DMS53 treated with DMSO at 0.1 percent for 48 hours (cell line): ENCODE data around the gene UTP25.

Experiments used
- DNase-seq: peaks from one replicate; lab custom pipeline; 2025; ENCODE audit not compliant: unreplicated experiment; lab: John Stamatoyannopoulos, UW

The UTP25 gene

DNA sequence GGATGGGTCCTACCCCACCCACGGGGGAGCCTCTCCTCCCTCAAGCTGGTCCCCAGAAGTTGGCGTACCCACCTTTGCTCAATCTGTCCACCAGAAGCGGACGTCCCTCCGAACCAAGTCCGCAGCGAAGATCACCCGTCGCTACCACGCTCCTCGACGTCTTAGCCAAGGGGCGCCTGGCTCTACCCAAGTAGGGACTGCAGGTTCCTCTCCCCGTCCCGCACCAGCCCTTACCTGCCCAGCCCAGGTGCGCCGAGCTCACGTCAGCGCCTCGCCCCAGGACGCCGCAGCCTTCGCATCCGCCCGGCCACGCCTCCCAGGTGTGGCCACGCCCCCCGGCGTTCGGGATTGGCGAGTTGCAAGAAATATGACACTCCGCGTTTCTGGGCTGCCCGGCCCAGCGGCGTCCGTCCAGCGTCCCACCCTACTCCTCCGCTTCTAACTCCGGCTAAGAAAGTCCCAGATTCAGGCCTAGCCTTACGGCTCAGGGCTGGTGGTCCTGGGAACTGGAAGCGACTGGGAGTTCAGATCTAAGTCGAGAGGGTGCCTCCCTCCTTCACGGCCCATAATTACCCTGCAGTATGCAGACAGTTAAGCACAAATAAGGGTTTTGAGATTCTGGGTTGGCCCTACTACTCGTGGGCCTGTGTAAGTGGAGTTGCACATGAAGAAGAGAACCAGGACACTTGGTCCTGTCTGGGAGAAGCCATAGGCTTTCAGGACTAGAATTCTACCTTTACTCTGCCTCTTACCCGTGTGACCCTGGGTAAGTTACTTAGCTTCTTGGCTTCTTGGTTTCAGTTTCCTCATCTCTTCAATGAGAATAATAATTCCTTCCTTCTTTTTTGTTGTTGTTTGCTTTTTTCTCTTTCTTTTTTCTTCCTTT, 21.7 kb upstream of the UTP25 start, which contains the start of gene IRF6:
Gene IRF6 (minus strand): TSS at position 268 of the 886 bp plus-strand sequence. CDS start 4,729 bp downstream, outside the sequence.
- DNase-seq = peak; percentile 96

DNA sequence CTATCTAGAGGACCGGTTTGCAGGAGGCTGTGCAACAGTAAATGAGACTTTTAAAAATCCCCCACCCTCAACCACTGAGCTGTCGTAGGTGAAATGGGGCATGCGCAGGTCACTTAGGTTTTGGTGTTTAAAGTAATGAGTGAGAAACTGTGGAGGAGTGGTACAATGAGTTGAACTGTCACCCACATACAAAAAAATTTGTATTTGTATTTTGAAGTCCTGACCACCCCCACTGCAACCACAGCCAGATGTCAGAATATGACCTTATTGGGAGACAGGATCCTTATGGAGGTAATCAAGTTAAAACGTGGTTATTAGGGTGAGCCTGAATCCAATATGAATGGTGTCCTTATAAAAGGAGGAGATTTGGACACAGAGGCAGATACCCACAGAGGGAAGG, 20.3 kb upstream of the UTP25 start:
- no peak for DNase-seq

DNA sequence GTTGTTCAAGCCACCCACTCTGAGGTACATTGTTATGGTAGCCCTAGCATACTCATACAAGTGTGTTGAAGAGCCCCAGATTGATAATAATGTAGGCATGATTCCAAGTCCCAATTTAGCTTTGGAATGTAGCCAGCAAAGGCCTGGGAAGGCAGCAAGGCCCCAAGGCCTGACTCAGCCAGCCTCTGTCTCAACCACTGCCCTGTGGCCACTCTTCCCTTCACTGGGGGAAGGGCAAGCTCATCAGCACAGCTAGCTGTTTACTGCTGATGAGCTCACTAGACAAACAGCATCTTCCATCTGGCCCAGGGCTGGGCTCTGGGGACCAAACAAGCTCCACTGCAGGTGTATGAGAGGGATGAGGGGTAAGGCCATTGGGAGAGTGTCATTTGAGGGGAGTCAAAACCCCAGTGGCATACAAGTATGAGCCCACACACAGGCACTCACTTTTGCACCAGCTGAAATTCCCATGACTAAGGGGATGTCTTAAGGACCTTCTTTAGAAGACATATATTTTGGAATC, 19.7 kb upstream of the UTP25 start:
- DNase-seq = peak; percentile 94

DNA sequence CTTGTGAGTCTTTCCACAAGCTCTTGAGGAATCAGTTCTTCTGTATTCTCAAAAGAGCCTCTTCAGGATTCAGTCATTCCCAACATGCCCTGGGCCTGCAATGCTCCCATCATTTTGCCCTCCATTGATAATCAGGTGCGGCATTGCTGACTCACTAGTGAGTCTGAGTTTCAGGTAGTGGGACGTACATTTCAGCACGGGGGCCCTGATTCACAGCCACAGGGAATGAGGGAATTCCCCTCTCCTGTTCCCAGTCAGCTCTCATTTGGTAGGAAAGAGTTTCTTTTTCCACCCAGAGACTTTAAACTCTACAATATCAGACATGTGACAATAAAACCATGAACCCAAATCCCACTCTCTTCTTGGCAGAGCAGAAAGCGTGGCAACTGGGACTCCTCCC, 18.2 kb upstream of the UTP25 start:
- no peak for DNase-seq

DNA sequence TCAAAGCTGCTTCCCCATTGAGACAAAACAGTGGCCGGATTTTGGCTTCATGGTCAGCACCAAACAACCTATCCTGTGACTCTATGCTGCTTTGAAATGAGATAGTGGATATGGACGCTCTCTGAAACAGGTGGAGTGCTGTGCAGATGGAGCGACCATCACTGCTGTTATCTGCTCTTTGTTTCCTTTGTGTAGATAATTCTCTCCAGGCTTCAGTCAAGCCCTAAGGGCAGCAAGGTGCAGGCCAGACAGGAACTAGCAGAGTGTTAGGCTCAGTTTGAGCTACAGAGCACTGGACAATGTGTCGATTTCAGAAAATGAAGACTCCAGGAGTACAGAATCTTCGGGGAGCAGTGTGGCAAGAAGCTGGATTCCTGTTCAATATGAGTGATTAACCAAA, 17.0 kb upstream of the UTP25 start:
- no peak for DNase-seq

DNA sequence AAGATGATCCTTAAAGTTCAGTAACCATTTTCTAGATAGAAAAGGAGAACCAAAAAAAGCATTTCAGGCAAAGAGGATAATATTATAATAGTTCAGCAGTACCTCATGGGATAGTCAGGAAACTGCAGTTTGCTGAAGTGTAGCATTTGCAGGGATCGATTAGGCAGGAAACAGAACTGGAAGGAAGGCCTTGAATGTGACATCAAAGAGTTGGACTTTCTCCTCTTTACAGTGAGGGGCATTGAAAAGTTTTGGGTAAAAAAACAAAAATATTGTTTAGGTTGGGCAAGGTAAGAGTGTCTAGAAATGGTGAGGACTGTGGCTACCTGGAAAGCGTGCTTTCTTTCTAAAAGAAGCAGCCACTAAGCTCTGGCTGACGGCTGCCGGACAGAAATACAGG, 13.9 kb upstream of the UTP25 start:
- no peak for DNase-seq

DNA sequence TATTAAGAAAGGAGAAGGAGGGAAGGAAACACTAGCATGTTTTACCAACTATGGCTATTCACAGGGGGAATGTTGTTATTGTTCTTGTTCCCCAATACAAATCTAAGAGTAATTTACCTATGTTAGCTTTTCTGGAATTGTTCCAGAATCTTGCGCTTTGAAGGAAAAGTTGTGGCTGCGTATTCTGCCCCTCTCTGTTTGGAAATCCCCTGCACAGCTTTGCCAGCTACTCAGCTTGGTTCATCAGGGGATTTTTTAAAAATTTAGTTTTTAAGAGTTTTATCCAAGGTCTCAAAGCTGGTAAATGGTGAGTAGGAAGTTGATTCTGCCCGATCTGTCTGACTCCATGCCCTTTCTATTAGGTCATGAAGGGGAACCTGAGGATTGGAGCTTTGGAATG, 12.3 kb upstream of the UTP25 start:
- no peak for DNase-seq

DNA sequence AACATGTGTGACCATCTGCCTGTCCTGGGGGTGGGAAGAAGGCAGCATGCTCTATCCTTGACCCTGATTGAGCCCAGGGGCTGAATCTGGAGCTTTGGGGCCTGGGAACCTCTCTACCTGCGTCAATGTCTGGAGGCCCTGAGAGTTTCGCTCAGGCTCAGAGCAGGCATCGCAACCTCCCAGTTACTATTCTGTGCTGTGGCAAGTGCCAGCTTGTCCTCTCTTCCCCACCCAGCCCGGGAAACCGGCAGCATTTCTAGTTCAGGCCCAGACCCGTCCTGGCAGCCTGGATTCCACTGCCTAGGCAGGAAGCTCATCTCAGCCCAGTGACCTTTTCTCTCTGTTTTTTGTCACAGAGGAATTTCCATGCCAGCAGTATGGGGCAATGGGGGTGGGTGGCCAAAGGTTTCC, 11.8 kb upstream of the UTP25 start:
- DNase-seq = no peak

DNA sequence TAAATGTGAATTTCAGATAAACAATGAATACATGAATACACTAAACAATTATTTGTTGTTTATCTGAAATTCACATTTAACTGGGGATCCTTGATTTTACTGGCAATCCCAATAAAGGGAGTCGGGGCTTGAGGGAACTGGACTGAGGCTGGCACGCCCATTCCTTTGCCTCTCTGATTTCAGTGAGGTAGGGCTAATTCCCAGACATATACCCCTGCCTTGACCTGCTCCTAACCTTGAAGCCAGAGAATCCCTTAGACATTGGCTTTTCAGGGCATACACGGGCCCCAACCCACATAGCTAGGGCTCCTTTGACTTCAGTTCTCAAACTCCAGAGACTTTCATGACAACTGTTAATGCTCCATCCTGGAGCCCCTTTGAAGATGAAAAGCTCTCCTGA, 10.8 kb upstream of the UTP25 start:
- no peak for DNase-seq

DNA sequence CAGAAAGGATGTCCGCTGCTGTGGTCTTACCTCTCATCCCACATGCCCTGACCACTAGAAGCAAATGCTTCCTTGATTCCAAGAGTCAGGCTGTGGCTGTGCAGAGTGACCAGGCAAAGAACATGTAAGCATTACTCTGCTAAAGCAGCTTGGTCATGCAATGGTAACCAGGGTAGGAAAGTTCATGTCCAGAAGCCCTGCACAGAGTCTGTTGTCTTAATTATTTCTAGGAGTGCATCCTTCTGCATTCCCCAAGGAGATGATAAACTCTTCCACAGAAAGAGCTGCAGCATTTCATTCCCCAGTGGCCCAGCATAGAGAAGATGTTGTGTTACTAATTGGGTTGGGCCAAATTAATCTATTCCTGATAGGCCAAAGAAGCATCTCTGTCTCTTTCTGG, 10.1 kb upstream of the UTP25 start:
- no peak for DNase-seq

DNA sequence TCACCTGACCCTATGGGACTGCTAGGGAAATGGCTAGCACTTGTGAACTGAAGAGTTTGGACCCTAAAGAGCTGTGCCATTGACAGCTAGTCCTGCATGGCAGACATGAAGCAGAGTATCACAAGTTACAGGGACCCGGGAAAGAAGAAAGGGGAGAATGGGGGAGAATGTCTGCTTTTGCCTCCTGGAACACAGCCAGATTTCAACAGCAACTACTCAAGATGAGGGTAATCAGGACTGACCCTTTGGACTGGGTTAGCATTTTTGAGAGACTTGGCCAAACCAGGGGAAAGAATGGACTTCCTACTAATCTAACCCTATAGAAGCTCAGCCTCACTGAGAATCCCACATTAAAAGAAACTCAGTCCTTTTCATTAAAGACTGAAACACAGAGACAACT, 8.7 kb upstream of the UTP25 start:
- DNase-seq = no peak

DNA sequence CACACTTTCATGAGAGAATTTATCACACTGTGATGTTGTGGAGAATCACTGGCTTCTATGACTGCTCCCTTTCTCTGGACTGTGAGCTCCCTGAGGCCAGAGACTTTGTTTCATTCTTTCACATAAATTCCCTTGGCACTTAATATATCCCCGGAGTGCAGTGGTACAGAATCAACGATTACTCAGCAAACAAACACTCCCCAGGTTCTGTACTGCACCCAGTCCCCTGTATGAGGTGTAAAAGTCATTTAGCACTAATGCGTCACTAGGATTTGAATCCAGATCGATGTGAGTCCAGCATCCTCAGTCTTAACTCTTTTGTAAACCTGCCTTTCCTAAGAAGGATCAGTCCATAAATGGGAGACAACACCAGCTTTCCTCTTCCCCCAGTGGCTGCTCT, 6.8 kb upstream of the UTP25 start:
- DNase-seq = no peak

DNA sequence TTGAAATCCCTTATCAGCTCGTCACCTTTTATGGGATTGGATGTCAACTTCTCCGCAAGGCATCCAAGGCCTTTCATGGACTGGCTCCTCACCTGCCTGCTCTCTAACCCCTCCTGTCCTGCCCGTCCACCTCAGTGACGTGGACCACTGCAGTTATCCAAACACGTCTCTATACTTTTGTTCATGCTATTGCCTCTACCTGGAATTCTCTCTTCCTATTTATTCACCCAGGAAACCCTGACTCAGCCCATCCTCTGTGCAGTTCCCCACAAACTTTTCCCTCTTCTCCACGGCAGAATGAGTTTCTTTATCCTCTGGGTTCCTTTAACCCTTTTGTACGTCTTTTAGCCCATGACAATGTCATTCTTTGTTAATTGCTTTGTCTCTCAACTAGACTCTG, 5.1 kb upstream of the UTP25 start:
- DNase-seq = no peak

DNA sequence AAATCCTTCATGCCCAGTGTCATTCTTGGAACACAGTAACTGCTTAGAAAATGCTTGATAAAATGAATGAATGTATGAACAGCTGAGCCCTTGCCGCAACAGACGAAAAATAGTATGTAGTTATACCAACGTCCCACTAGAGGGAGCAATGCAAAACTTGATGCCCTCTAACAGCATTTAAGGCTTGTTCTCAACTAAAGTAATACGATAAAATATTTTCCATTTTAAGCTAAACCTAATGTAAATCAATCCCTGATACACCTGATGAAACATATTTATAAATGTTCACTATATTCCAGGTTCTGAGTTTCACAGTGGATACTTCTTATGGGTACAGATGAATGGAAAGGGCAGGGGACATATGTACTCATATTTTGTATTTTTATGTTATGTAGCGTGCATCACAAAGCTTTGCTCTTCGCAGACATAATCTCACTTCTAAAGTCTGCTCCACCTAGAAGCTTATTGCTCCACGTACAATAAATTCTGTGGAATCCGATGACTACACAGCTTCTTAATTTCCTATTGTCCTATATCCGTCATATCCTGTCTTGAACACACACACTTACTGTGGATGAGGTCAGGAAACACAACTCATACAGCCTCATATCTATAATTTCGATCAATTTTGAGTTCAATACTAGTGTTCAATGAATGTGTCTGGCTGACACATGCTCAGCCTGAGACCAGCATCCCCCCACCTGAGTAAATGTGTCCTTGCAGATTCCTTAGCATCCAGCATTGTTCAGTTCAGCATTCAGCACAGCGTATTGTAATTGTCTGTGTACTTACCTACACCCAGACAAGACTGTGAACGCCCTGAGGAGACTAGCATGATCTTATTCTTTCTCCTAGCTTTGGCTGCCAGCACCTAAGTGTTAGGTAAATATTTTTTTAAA, 4.4 kb upstream of the UTP25 start:
- peak; percentile 79 for DNase-seq

DNA sequence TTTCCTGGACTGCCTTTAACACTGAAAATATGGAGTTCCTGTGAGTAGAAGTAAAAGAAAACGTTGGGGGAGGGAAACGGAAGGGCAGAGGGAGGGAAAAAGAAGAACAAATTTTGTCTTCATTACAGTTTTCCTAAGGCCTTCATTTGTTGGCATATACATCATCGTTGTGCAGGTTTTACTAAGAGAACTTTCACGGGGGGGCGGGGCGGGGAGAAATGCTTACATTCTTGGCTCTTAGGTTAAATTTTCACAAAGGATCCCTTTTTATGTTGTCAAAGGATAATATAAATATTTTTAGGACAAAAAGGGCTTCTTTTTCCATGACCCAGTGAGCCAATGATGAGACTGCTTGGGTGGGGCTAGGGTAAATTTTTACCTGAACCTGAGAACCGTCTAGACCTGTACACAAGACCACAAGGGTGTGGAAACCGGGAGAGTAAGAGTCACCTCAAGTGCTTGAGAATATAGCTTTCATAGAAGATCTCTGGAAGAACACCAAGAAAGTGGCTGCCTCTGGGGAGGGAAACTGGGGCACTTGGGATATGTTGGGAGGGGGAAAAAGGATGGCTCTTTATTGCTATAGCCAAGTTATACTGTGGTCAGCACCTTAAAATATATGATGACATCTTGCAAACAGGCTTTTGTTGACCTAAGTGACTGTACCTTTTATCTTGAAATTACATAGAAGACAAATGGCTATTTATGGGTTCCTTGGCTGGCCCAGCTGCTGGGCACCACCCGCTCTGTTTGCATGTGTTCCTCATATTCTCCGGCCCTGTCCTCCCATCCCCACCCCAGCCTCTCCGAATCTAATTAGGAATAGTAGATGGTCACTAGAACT, 2.0 kb upstream of the UTP25 start:
- DNase-seq = no peak

DNA sequence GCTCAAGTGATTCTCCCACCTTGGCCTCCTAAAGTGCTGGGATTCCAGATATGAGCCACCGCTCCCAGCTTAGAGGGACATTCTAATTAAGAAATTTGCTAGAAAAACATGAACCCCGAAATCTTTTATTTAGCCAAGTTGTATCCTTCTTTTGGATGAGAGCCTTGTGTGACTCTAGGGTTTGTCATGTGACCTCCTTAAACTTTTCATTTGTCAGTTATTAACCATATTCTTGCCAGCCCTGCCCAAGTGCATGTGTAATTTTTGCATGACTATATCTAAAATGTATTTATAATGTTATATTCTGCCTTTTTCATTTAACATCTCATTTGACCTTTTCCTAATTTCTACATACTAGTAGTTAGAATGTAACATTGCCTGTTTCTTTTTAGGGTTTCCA, 1.9 kb downstream of the UTP25 start:
- no peak for DNase-seq

DNA sequence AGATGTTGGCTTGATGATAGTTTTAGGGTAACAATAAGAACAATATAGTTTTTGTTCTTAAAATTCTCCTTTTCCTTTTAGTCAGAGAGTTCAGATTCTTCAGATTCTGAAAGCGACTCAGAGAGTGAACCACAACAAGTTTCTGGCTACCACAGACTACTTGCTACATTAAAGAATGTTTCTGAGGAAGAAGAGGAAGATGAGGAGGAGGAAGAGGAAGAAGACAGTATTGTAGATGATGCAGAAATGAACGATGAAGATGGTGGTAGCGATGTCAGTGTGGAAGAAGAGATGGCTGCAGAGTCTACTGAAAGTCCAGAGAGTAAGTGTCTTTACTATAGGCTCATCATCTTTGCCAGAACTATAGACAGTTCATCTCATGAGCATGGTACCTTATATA, 3.0 kb downstream of the UTP25 start:
- no peak for DNase-seq

DNA sequence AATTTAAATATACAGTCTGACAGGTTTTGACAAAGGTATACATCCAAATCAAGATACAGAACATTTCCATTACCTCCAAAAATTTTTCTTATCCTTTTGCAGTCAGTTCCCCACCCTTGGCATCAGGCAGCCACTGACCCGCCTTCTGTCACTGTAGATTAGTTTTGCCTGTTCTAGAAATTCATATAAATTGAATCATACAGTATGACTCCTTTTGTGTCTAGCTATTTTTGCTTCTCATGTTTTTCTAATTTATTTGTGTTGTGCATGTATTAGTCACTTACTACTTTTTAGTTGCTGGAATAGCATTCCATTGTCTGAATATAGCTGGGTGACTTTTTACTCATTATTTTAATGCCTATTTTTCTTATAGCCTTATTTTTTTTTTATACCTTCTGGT, 3.8 kb downstream of the UTP25 start:
- no peak for DNase-seq

DNA sequence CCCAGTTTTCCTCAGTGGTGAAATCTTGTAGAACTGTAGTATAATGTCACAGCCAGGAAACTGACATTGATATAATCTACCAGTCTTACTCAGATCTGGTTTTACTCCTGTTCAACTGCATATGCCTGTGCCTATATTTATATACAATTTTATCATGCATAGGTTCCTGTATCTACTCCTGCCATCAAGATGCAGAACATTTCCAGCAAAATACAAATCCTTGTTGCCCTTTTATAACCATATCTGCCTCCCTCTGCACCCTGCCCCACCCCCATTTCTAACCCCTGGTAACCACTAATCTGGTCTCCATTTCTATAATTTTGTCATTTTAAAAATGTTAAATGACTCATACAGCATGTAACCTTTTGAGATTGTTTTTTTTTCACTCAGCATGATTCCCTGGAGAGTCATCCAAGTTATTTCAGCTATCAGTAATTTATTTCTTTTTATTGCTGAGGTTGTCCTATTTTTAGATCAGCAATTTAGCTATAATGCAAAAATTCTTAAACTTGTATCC, 8.1 kb downstream of the UTP25 start:
- DNase-seq = no peak

DNA sequence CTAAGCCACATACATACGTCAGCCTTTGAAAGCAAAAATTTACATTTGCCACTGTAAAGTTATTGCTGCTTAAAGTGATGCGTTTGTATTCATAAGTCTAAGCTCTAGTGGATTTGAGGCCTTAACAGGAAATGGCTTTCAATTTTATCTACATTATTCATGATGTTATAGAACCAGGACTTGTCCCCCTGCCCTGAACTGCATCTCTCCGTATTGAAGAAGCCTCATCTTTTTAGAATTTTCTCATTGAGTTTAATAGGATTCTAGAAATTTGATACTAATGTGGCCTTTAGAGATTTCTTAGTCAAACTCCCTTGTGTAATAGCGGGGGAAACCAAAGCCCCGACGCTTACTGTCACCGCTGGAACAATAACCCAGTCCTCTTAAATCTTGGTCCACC, 9.9 kb downstream of the UTP25 start:
- DNase-seq = no peak

DNA sequence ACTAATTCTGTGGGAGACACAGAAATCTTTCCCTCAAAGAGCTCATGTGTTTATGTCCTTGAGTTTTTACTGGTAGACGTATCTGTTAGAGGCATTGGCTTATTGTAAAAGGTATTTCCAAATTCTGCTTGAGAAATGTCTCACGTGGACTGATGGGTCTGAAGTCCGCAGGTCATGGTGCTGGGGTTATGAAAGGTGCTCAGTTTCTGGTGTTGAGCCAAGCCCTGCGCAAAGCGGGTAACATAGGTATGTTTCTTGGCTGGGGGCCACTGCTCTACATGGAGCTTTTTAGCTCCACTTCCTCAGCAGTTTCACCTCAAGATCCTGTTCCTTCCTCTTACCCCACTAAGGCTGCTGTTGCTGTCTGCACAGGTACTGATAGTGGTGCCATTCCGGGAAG, 10.8 kb downstream of the UTP25 start:
- DNase-seq = no peak
